HepG2 (cell line): ENCODE data around the gene FIBP. TPM values are rescaled to one million over a fixed set of nuclear protein-coding genes. Genes with fewer than 3 reads are reported as not detected.

Experiments
- ATAC-seq: fragments of 200-7000 bp; cut with Tn5 transposase; 3 replicates; pipeline ENCODE4 v1.9.1; 2020; ENCODE audit warnings: mild to moderate bottlenecking, moderate library complexity
- BruUV-seq: library from RNA; stranded (reverse); fragments of 400-500 nt; replicated peaks from 2 replicates; lab custom pipeline; 2021; lab: Mats Ljungman, UMichigan
- CTCF ChIA-PET: fragments of 300-600 bp; formaldehyde crosslinking; extraction: SDS; loops from one replicate; lab custom pipeline; 2021; ENCODE audit warnings: low total read pairs, inconsistent platforms, low intra/inter-chr PET ratio; lab: Yijun Ruan, JAX
- POLR2A ChIA-PET: fragments of 350-600 bp; sonication (Branson Sonifier 250); formaldehyde crosslinking; loops from one replicate; lab custom pipeline; 2020; ENCODE audit warnings: antibody characterized with exemption, inconsistent platforms; lab: Yijun Ruan, JAX
- DNase-seq: peaks from one replicate; pipeline ENCODE4 v3.0.0-alpha.2; 2015; ENCODE audit warnings: low spot score
- FAIRE-seq: peaks from 3 replicates; lab custom pipeline; 2011; peaks lifted over from hg19 to GRCh38; lab: Jason Lieb, UNC
- H2AFZ ChIP-seq: one replicate; pipeline ENCODE4 v1.6.1; 2011; ENCODE audit warnings: low read length, inconsistent platforms
- H3K27ac ChIP-seq: fragments of 300-600 bp; 3 replicates; pipeline ENCODE4 v1.8.0; 2011; ENCODE audit warnings: mixed run types, mild to moderate bottlenecking, mixed read lengths, low read length, inconsistent platforms; ENCODE audit not compliant: insufficient read depth; ENCODE audit errors: extremely low read length
- H3K27me3 ChIP-seq, 2 experiments: fragments of 200-600 bp in 1 of 2; 2 replicates in 1 of 2; 3 replicates in 1 of 2; pipeline versions ENCODE4 v1.6.0 to v1.8.0; 2011; ENCODE audit warnings: low read length in 2 of 2, mild to moderate bottlenecking in 2 of 2, moderate library complexity in 2 of 2, inconsistent platforms in 1 of 2; ENCODE audit not compliant: insufficient read depth in 2 of 2, control insufficient read depth in 1 of 2
- H3K36me3 ChIP-seq, 2 experiments: fragments of 200-600 bp in 1 of 2; replicated peaks in 1 of 2; 2 replicates in 1 of 2; 3 replicates in 1 of 2; pipeline versions ENCODE4 v1.5.1 to v1.8.0; 2011; ENCODE audit warnings: low read length in 2 of 2, inconsistent platforms in 1 of 2; ENCODE audit not compliant: insufficient read depth in 2 of 2, control insufficient read depth in 1 of 2
- H3K4me1 ChIP-seq: 2 replicates; pipeline ENCODE4 v1.5.1; 2012; ENCODE audit warnings: low read length, inconsistent platforms; ENCODE audit not compliant: insufficient read depth
- H3K4me2 ChIP-seq: 2 replicates; pipeline ENCODE4 v1.6.0; 2011; ENCODE audit warnings: low read depth, low read length, inconsistent platforms
- H3K4me3 ChIP-seq, 3 experiments: fragments of 200-600 bp in 1 of 3; sonication (generic), shearing (Covaris generic) in 1 of 3; replicated peaks in 1 of 3; 2 replicates each; pipeline ENCODE4 v1.5.1; 2011 to 2016; ENCODE audit warnings: low read length in 3 of 3, inconsistent platforms in 2 of 3, low read depth in 2 of 3, mild to moderate bottlenecking in 2 of 3, control low read depth in 1 of 3, mixed read lengths in 1 of 3; ENCODE audit not compliant: insufficient read depth in 1 of 3
- H3K79me2 ChIP-seq: one replicate; pipeline ENCODE4 v1.6.1; 2011; ENCODE audit warnings: low read length, inconsistent platforms; ENCODE audit not compliant: insufficient read depth
- H3K9ac ChIP-seq: 2 replicates; pipeline ENCODE4 v1.6.0; 2011; ENCODE audit warnings: mild to moderate bottlenecking, low read depth, low read length, inconsistent platforms; ENCODE audit not compliant: insufficient read depth
- H3K9me3 ChIP-seq: 2 replicates; pipeline ENCODE4 v1.5.1; 2012; ENCODE audit warnings: mild to moderate bottlenecking, low read length
- H4K20me1 ChIP-seq: 2 replicates; pipeline ENCODE4 v1.6.0; 2011; ENCODE audit warnings: inconsistent platforms, mild to moderate bottlenecking, low read length, moderate library complexity; ENCODE audit not compliant: insufficient read depth
- CAMTA2 ChIP-seq: sonication (generic); formaldehyde crosslinking; IDR thresholded peaks from 2 replicates; pipeline ENCODE4 v1.4.0; 2020; ENCODE audit warnings: mild to moderate bottlenecking, missing genetic modification reagents, borderline replicate concordance
- NR2C2 ChIP-seq: sonication (generic); formaldehyde crosslinking; IDR thresholded peaks from 2 replicates; pipeline ENCODE4 v1.4.0; 2020; ENCODE audit warnings: missing genetic modification reagents, mild to moderate bottlenecking, moderate library complexity, borderline replicate concordance
- POLR2A ChIP-seq, 2 experiments: IDR thresholded peaks; 2 replicates each; pipeline ENCODE4 v1.6.1; 2011; ENCODE audit warnings: low read depth in 2 of 2, low read length in 2 of 2, mild to moderate bottlenecking in 1 of 2, moderate library complexity in 1 of 2; ENCODE audit not compliant: insufficient read depth in 1 of 2
- POLR2G ChIP-seq: fragments of 200-400 bp; formaldehyde crosslinking; IDR thresholded peaks from 2 replicates; pipeline ENCODE4 v1.6.1; 2018; ENCODE audit warnings: mild to moderate bottlenecking, low read depth, low read length, moderate library complexity
- ZBTB38 ChIP-seq: sonication (generic); formaldehyde crosslinking; IDR thresholded peaks from 2 replicates; pipeline ENCODE4 v1.5.1; 2020; ENCODE audit warnings: mild to moderate bottlenecking, missing genetic modification reagents
- ZNF569 ChIP-seq: sonication (generic); formaldehyde crosslinking; IDR thresholded peaks from 2 replicates; pipeline ENCODE4 v1.5.0; 2020; ENCODE audit warnings: mild to moderate bottlenecking, missing genetic modification reagents, moderate library complexity, borderline replicate concordance
- ZNF687 ChIP-seq: sonication (generic); formaldehyde crosslinking; IDR thresholded peaks from 2 replicates; pipeline ENCODE4 v1.5.1; 2020; ENCODE audit warnings: mild to moderate bottlenecking, missing genetic modification reagents, moderate library complexity
- ZNF883 ChIP-seq: sonication (generic); formaldehyde crosslinking; IDR thresholded peaks from 2 replicates; pipeline ENCODE4 v1.5.1; 2020; ENCODE audit warnings: mild to moderate bottlenecking, missing genetic modification reagents; ENCODE audit errors: not compliant biosample characterization
- WGBS: methylation state at CpG from one replicate; pipeline ENCODE4 v1.1.6; 2017; ENCODE audit warnings: low lambda C conversion rate; 5-methylcytosine and 5-hydroxymethylcytosine counted together
- in situ Hi-C: cut with HindIII; loops from 2 replicates; pipeline ENCODE4 v1.10.0; 2017; ENCODE audit warnings: low pct_unique_long_range_greater_than_20kb; ENCODE audit not compliant: extremely low pct_ligation_motif_present
- intact Hi-C: fragments of 100-400 bp; cut with micrococcal nuclease; formaldehyde crosslinking; loops from one replicate; pipeline ENCODE4 v1.10.0; 2022; ENCODE audit not compliant: unreplicated experiment
- polyA plus RNA-seq, 8 experiments: library from polyadenylated mRNA; depleted of rRNA in 3 of 8; stranded (reverse) in 7 of 8; unstranded in 1 of 8; fragments of >200 nt; fragmentation: Illumina TruSeq in 4 of 8; extraction: Trizol in 4 of 8; gene quantifications; 2 replicates each; pipeline versions ENCODE4 v1.2.1 to v1.2.3, GENCODE V29; 2011 to 2016; ENCODE audit warnings: low read depth in 4 of 8, missing spikeins in 1 of 8, mixed read lengths in 1 of 8; ENCODE audit not compliant: insufficient read depth in 1 of 8
- total RNA-seq, 5 experiments: library from RNA; depleted of rRNA; stranded (reverse); fragments of >200 nt; fragmentation: Illumina TruSeq; extraction: Trizol; gene quantifications; 2 replicates each; pipeline ENCODE4 v1.2.3, GENCODE V29; 2016; ENCODE audit warnings: low read depth in 1 of 5
- TF ChIP-seq, protein P1 (sequence below): sonication (generic); formaldehyde crosslinking; IDR thresholded peaks from 2 replicates; pipeline ENCODE4 v1.9.0; 2021; ENCODE audit warnings: missing genetic modification reagents, mild to moderate bottlenecking, borderline replicate concordance

FIBP gene
- total and polyA plus RNA-seq, 2 of the 13 experiments (the other 11 are each of a cell fraction or from before 2014, with no cell fraction given), result 42.9 to 62.1 TPM

DNA sequence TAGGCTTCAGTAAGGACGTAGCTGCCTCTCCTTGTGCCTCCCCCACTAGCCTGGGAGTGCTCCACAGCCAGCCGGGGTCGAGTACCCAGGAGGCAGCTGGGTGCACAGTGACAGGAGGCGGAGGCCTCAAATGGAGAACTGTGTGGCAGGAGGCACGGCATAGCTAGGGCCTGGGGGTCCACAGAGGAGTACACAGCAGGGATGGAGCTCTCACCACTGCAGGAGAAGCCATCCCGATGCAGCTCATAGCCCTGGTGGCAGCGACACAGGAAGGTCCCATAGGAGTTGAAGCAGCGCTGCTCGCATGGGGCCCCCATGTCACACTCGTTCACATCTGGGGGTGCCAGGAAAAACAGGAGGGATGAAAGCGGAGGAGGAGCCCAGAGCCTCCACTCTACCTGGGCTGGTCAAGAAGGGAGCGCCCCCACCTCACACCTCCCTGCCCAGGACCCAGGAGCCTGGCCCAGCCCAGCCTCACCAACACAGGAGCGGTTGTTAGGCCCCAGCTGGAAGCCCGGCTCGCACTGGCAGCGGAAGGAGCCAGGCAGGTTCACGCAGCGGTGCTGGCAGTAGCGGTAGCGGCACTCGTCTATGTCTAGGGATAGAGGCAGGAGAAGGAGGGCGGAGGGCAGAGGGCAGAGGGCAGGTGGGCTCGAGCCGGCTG, 18.5 kb downstream of the FIBP start (continued):
- TF ChIP-seq ZNF687 (CRISPR knock-in tag) (peak; percentile 31), ZBTB38 (CRISPR knock-in tag) (0 out of 2 replicates have a peak, but pooled peaks have one; percentile 20), NR2C2 (CRISPR knock-in tag) (peak; percentile 30; the same call in 1 of the 2 replicates)
- TF ChIP-seq, all 625 proteins: peak for 10

- ATAC-seq (no peak), FAIRE-seq (no peak), DNase-seq (no peak)
- Histone ChIP-seq H3K4me2 (no peak overlapping the region), H3K36me3 (peaks cover 7 to 30% of the 10 kb centered on the region in 2 experiments; a peak in 4 of 5 replicates), H3K4me3 (no peak overlapping the region), H3K27ac (no peak overlapping the region), H3K79me2 (no peaks in the 10 kb centered on the region), H3K9ac (no peak overlapping the region), H2AFZ (no peak overlapping the region), H3K27me3 (no peaks in the 10 kb centered on the region; a peak in 1 of 5 replicates), H4K20me1 (no peaks in the 10 kb centered on the region), H3K9me3 (no peaks in the 10 kb centered on the region), H3K4me1 (peaks cover 22% of the 10 kb centered on the region)
- in situ Hi-C loops, result no loop called here
- intact Hi-C loops, result no loop called here
- ChIA-PET POLR2A (interaction anchor here (1.0 to 8.9 kb wide), 5 partner anchors 10 to 156 kb away, joined by 3 to 81 read pairs (median 3); partner anchors contain the start of genes CFL1, FIBP and MUS81), CTCF (no interaction called here)
- TSS peak; percentile 32 for BruUV-seq
- TF ChIP-seq, protein P1, sequence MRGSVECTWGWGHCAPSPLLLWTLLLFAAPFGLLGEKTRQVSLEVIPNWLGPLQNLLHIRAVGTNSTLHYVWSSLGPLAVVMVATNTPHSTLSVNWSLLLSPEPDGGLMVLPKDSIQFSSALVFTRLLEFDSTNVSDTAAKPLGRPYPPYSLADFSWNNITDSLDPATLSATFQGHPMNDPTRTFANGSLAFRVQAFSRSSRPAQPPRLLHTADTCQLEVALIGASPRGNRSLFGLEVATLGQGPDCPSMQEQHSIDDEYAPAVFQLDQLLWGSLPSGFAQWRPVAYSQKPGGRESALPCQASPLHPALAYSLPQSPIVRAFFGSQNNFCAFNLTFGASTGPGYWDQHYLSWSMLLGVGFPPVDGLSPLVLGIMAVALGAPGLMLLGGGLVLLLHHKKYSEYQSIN (CRISPR knock-in tag), result no peak
- TF ChIP-seq CAMTA2 (CRISPR knock-in tag) (no peak), POLR2G (0 out of 2 replicates have a peak, but pooled peaks have one; percentile 20), ZNF569 (CRISPR knock-in tag) (no peak), POLR2A (IDR thresholded peaks at IDR 0.05; ENCODE audit: insufficient read depth in 1 of 2, low read depth in 2 of 2, low read length in 2 of 2) (peak in 1 of 2 experiments; percentile 12; a peak in 1 of 4 replicates), ZNF883 (no peak)
- WGBS, result 100% methylated on average over 2 of the region's 3 CpGs
Measured at GRCh38 chr11:65868907-65869306, 19.4 kb downstream of the FIBP start.
